ENCODE data around the gene AMN1.
A peak's percentile ranks its signal among the peaks of the same experiment; 100 is the strongest.
"Not testable (repeated sequence)": the region's sequence is repeated elsewhere in the genome, so short reads cannot be mapped to it uniquely, and the experiment has no call there.

Gene AMN1

DNA sequence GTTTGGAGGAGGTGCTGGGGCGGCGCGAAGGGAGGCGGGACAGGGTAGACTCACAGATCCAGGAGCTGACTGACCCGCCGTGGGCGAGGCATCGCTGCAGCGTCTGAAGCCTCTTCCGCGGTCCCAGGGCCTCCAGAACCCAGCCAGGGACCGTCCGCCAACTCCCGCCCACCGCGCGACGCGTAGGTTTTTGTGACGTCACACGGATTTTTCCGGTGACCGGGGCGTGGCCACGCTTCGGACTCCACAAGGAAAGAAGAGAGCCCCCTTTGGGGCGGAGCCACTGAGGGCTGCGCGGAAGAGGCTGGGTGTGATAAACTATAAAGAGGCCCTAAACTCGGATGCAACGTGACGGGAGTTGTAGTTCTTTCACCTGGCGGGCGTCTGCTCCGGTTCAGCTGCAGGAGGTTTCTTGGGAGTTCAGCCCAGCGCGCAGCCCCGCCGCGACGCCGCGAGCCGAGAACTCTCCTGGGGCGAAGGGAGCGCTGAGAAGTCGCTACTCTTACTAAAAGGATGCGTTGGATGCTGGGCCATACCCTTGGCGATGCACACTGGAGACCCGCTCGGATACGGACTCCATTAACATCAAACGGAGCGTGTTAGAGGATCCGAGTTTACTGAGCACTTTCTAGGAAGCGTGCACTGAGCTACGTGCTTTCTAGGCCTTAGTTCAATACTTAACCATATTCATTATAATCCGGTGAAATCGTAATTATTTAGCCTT, at the start of gene AMN1:
AMN1 (minus strand) TSS at position 105 of the 724 bp plus-strand sequence; CDS start at position 92, 13 bp downstream.
- Mint-ChIP-seq H3K4me3 (peak within 1 kb of the TSS; percentile 96), H3K9me3 (peaks cover 5% of the 10 kb centered on the region), H3K4me1 (ENCODE audit: low read depth) (peaks cover 68% of the 10 kb centered on the region), H3K27ac (peak within 1 kb of the TSS; percentile 96), H3K27me3 (no peaks in the 10 kb centered on the region), H3K36me3 (ENCODE audit: low read depth) (peaks cover 10% of the 10 kb centered on the region)

DNA sequence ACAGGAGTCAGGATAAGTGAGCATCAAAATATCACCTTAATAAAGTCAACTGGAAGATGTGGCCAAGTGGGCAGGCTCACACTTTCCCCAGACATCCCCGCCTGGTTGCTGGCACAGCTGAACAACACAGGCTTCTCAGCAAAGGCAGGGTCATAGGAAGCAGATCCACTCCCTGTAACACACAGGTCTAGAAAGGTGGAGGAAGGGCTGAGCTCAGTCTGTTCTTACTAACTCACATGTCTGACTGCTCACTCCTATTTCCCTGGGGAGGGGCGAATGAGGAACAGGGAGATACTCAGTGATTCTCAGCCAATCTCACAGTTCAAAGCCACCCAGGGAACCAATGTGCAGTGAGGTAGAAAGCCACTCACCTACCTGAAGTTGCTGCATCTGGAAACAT, 45.0 kb upstream of the AMN1 start:
- peaks cover 6% of the 10 kb centered on the region for H3K9me3 Mint-ChIP-seq
- H3K27ac Mint-ChIP-seq: no peak overlapping the region
- no peaks in the 10 kb centered on the region for H3K27me3 Mint-ChIP-seq
- H3K4me3 Mint-ChIP-seq: no peak overlapping the region
- H3K36me3 Mint-ChIP-seq (ENCODE audit: low read depth): peaks cover 3% of the 10 kb centered on the region
- peaks cover 19% of the 10 kb centered on the region for H3K4me1 Mint-ChIP-seq (ENCODE audit: low read depth)

GRCh38 chr12:31773223-31773750, 44.5 kb upstream of the AMN1 start:
- Mint-ChIP-seq H3K27me3 (no peaks in the 10 kb centered on the region), H3K4me3 (no peak overlapping the region), H3K4me1 (ENCODE audit: low read depth) (peaks cover 16% of the 10 kb centered on the region), H3K36me3 (ENCODE audit: low read depth) (peaks cover 3% of the 10 kb centered on the region), H3K9me3 (peaks cover 6% of the 10 kb centered on the region), H3K27ac (no peak overlapping the region)

DNA sequence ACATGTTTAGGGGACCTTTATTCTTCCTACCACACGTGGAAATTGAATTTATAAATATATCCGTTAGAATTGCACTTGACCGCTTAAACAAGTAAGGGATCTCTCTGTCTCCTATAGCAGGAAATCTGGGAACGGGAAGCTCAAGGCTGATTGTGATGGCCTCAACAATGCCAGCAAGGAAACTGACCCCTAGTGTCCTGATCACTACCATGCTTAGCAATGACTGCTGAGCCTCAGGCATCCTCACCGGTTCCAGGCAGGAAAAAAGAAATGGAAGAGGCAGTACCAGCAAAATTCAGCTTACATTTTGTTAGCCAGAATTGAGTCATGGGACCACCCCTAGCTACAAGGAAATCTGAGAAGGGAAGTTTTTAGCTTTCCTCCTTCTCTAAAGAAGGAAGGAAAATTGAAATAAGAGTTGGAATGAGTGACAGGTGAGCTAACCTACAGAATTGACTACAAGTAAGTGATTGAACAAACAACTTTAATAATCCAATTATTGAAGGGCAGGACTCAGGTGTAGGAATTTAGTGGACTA, 43.9 kb upstream of the AMN1 start:
- Mint-ChIP-seq H3K36me3 (ENCODE audit: low read depth) (peaks cover 3% of the 10 kb centered on the region), H3K4me1 (ENCODE audit: low read depth) (peaks cover 21% of the 10 kb centered on the region), H3K4me3 (no peak overlapping the region), H3K27me3 (no peaks in the 10 kb centered on the region), H3K9me3 (peaks cover 6% of the 10 kb centered on the region), H3K27ac (no peak overlapping the region)

GRCh38 chr12:31772186-31772585, 43.4 kb upstream of the AMN1 start:
- peaks cover 3% of the 10 kb centered on the region for H3K36me3 Mint-ChIP-seq (ENCODE audit: low read depth)
- H3K4me3 Mint-ChIP-seq: no peak overlapping the region
- H3K27me3 Mint-ChIP-seq: no peaks in the 10 kb centered on the region
- no peak overlapping the region for H3K27ac Mint-ChIP-seq
- peaks cover 25% of the 10 kb centered on the region for H3K4me1 Mint-ChIP-seq (ENCODE audit: low read depth)
- peaks cover 6% of the 10 kb centered on the region for H3K9me3 Mint-ChIP-seq

DNA sequence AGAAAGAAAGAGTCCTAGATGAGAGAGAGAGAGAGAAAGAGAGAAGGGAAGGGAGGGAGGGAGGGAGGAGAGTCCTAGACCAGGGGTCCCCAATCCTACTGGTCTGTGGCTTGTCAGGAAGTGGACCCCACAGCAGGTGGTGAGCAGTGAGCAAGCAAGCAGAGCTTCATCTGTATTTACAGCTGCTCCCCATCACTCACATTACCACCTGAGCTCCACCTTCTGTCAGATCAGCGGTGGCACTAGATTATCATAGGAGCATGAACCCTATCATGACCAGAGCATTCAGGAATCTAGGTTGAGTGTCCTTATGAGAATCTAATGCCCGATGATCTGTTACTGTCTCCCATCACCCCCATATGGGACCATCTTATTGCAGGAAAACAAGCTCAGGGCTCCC, 39.2 kb upstream of the AMN1 start:
- peaks cover 27% of the 10 kb centered on the region for H3K4me1 Mint-ChIP-seq (ENCODE audit: low read depth)
- no peak overlapping the region for H3K27ac Mint-ChIP-seq
- H3K9me3 Mint-ChIP-seq: peaks cover 9% of the 10 kb centered on the region
- no peaks in the 10 kb centered on the region for H3K27me3 Mint-ChIP-seq
- H3K4me3 Mint-ChIP-seq: no peak overlapping the region
- H3K36me3 Mint-ChIP-seq (ENCODE audit: low read depth): peaks cover 3% of the 10 kb centered on the region

- Mint-ChIP-seq H3K4me3 (no peak overlapping the region), H3K4me1 (ENCODE audit: low read depth) (peaks cover 23% of the 10 kb centered on the region), H3K27me3 (no peaks in the 10 kb centered on the region), H3K27ac (no peak overlapping the region), H3K36me3 (ENCODE audit: low read depth) (no peaks in the 10 kb centered on the region), H3K9me3 (peaks cover 3% of the 10 kb centered on the region)
Observed at GRCh38 chr12:31765931-31766330, 37.1 kb upstream of the AMN1 start.

DNA sequence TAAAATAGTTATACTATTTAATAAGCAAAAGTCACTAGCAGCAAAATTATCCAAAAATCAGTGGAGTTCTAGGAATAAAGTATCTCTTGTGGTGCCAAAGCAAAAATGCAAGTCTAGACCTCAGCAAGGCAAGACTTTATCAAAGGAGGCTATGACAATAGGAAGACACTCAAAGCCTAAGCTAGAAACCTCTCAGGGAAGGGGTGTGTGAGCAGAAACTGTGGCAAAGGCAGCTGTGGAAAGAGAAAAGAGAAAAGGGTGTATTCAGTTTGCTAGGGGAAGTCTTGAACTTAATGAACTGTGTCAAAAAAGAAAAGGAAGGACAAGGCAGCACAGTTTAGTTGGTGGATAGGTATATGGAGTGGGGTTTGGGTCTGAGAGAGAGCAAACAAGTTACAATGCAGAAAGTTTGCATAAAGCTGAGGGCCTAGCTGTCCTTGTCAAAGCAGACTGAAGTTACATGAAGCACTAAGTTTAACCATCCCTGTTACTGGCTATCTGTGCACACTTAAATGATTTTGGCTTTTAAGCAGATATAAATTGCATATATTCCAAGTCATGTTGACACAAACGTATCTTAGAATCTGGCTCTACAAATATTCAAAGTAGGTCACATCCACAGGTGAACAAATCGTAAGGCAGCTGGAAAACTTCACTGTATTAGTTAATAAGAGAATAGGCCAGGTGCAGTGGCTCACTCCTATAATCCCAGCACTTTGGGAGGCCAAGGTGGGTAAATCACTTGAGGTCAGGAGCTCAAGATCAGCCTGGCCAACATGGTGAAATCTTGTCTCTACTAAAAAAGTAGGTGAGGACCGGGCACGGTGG, 31.0 kb upstream of the AMN1 start:
- no peaks in the 10 kb centered on the region for H3K9me3 Mint-ChIP-seq
- no peaks in the 10 kb centered on the region for H3K27me3 Mint-ChIP-seq
- no peak overlapping the region for H3K27ac Mint-ChIP-seq
- peaks cover 17% of the 10 kb centered on the region for H3K4me1 Mint-ChIP-seq (ENCODE audit: low read depth)
- no peak overlapping the region for H3K4me3 Mint-ChIP-seq
- H3K36me3 Mint-ChIP-seq (ENCODE audit: low read depth): no peaks in the 10 kb centered on the region

DNA sequence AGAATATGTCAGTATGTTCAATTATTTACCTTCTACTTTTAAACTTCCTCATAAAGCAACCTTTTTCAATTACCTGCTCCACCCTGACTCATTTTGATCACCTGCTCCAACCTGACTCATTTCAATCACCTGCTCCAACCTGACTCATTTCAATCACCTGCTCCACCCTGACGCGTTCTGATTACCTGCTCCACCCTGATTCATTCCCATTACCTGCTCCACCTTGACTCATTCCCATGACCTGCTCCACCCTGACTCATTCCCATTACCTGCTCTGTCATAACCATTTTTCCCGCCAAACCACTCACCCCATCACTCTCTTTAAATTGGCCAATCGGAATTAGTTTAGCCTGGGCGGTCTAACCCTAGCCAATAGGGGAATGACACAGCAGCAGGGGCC, 29.5 kb upstream of the AMN1 start:
- H3K9me3 Mint-ChIP-seq; H3K27ac Mint-ChIP-seq; H3K27me3 Mint-ChIP-seq; H3K36me3 Mint-ChIP-seq (ENCODE audit: low read depth); H3K4me3 Mint-ChIP-seq: not testable (repeated sequence)
- peaks cover 13% of the 10 kb centered on the region for H3K4me1 Mint-ChIP-seq (ENCODE audit: low read depth)

GRCh38 chr12:31756977-31757420, 28.2 kb upstream of the AMN1 start:
- Mint-ChIP-seq H3K9me3 (no peaks in the 10 kb centered on the region), H3K4me3 (no peak overlapping the region), H3K36me3 (ENCODE audit: low read depth) (no peaks in the 10 kb centered on the region), H3K27ac (no peak overlapping the region), H3K27me3 (no peaks in the 10 kb centered on the region), H3K4me1 (ENCODE audit: low read depth) (peaks cover 17% of the 10 kb centered on the region)

DNA sequence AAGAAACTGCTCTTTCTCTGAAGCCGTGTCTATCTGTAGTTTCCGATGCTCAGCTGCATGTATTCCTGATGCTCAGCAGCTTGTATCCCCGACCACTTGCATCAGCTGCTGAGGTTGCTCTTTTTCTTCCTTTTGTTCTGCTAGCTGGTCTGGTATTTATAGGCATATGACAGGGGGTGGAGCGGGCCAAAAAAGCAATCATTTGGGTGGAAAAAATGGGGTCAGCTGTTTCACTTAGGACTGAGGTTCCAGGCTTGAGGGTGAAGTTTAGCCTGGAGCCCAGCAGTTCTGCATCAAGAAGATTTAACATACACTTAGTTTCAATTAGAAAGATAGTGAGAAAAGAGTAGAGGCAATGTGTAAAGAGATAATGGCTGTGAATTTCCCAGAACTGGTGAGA, 23.6 kb upstream of the AMN1 start:
- H3K27me3 Mint-ChIP-seq: no peaks in the 10 kb centered on the region
- peaks cover 42% of the 10 kb centered on the region for H3K4me1 Mint-ChIP-seq (ENCODE audit: low read depth)
- peak overlapping the region; percentile 17 for H3K27ac Mint-ChIP-seq
- no peaks in the 10 kb centered on the region for H3K36me3 Mint-ChIP-seq (ENCODE audit: low read depth)
- no peaks in the 10 kb centered on the region for H3K9me3 Mint-ChIP-seq
- H3K4me3 Mint-ChIP-seq: no peak overlapping the region

DNA sequence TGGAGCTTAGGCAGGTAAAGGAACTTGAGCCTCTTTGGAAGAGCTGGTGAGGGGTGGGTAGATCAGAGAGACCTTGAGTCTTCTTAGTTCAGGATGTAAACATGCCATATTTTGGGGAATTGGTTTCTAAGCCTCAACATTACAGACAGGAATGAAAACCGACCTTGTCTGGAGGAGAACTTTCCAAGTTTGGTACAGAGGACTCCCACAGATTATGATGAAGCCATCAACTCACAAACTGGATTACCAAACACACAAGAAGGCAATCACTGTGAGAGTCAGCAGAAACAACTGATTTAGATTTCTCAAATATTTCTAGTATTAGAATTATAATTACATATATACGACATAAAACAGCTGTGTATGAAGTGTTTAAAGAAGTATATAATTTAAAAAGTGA, 22.3 kb upstream of the AMN1 start:
- peaks cover 53% of the 10 kb centered on the region for H3K4me1 Mint-ChIP-seq (ENCODE audit: low read depth)
- H3K9me3 Mint-ChIP-seq: no peaks in the 10 kb centered on the region
- no peak overlapping the region for H3K4me3 Mint-ChIP-seq
- no peaks in the 10 kb centered on the region for H3K36me3 Mint-ChIP-seq (ENCODE audit: low read depth)
- no peaks in the 10 kb centered on the region for H3K27me3 Mint-ChIP-seq
- H3K27ac Mint-ChIP-seq: no peak overlapping the region

DNA sequence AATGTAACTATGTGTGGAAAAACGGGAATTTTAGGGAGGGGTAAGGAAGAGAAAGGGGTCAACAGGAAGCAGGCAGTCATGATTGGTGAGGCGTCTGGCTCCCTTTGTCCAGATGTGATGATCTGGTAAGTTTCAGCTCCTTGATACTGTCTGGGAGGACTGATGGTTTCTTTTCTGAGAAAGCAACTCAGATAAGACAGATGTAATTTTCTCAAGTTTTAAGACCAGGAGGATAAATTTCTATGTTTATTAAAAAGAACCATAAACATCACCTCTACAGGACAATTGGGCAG, 21.9 kb upstream of the AMN1 start:
- Mint-ChIP-seq H3K27me3 (no peaks in the 10 kb centered on the region), H3K4me1 (ENCODE audit: low read depth) (peaks cover 57% of the 10 kb centered on the region), H3K9me3 (no peaks in the 10 kb centered on the region), H3K4me3 (no peak overlapping the region), H3K27ac (no peak overlapping the region), H3K36me3 (ENCODE audit: low read depth) (no peaks in the 10 kb centered on the region)

- H3K9me3 Mint-ChIP-seq: no peaks in the 10 kb centered on the region
- H3K27me3 Mint-ChIP-seq: no peaks in the 10 kb centered on the region
- peaks cover 71% of the 10 kb centered on the region for H3K4me1 Mint-ChIP-seq (ENCODE audit: low read depth)
- H3K36me3 Mint-ChIP-seq (ENCODE audit: low read depth): no peaks in the 10 kb centered on the region
- H3K27ac Mint-ChIP-seq: peak overlapping the region; percentile 90
- H3K4me3 Mint-ChIP-seq: peak overlapping the region; percentile 64
Observed at GRCh38 chr12:31749024-31749704, 20.3 kb upstream of the AMN1 start.

GRCh38 chr12:31745242-31745641, 16.4 kb upstream of the AMN1 start:
- H3K36me3 Mint-ChIP-seq (ENCODE audit: low read depth): no peaks in the 10 kb centered on the region
- no peaks in the 10 kb centered on the region for H3K9me3 Mint-ChIP-seq
- H3K27me3 Mint-ChIP-seq: no peaks in the 10 kb centered on the region
- peak overlapping the region; percentile 62 for H3K27ac Mint-ChIP-seq
- peaks cover 87% of the 10 kb centered on the region for H3K4me1 Mint-ChIP-seq (ENCODE audit: low read depth)
- no peak overlapping the region for H3K4me3 Mint-ChIP-seq
